Astrocyte of the cerebellum (primary cell): ENCODE data around the gene CRACR2A.
A peak's percentile ranks its signal among the peaks of the same experiment; 100 is the strongest.

Experiments used
- DNase-seq: peaks from one replicate; pipeline ENCODE4 v3.0.0-alpha.2; 2011; ENCODE audit warnings: low read depth
- H3K4me3 ChIP-seq: 2 replicates; pipeline ENCODE4 v1.5.1; 2011; ENCODE audit warnings: mild to moderate bottlenecking, low read depth, low read length, moderate library complexity
- CTCF ChIP-seq: IDR thresholded peaks from 2 replicates; pipeline ENCODE4 v1.5.1; 2012; ENCODE audit warnings: low read length, low read depth, moderate library complexity, mild to moderate bottlenecking; ENCODE audit errors: missing control alignments
- in situ Hi-C: cut with HindIII; loops from 2 replicates; pipeline ENCODE4 v1.10.0; 2017; ENCODE audit warnings: low sequenced_read_pairs

CRACR2A gene

DNA sequence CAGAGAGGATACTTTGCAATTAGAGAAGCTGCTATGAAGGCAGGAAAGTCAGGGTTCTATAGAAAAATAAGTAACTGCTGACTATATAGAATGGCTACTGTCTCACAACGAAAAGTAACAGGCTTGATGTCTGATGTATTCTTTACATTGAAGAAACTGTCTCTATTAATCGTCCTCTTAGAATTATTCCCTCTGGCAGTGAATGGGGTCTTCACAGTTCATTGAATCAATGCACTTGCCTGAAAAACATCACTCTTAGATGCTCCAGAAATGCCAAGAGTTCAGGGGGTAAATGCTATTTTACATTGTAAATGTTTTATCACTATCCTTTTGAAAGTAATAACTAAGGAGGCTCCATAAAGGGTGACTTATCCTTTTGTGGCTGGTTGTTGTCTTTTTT is 37.7 kb upstream of the CRACR2A start:
- TF ChIP-seq CTCF: no peak
- H3K4me3 ChIP-seq: no peak overlapping the region
- in situ Hi-C loops: no loop called here
- no peak for DNase-seq

- H3K4me3 ChIP-seq: no peak overlapping the region
- in situ Hi-C loops: no loop called here
- no peak for DNase-seq
- TF ChIP-seq CTCF: no peak
These were observed 36.9 kb upstream of the CRACR2A start for GRCh38 chr12:3789838-3790237.

- in situ Hi-C loops: no loop called here
- peak; percentile 18 for DNase-seq
- H3K4me3 ChIP-seq: no peak overlapping the region
- TF ChIP-seq CTCF: peak; percentile 76
These were observed 24.4 kb upstream of the CRACR2A start for GRCh38 chr12:3777206-3777809.

- in situ Hi-C loops: no loop called here
- DNase-seq: no peak
- H3K4me3 ChIP-seq: no peak overlapping the region
These were observed 22.6 kb upstream of the CRACR2A start for GRCh38 chr12:3775385-3776035.

GRCh38 chr12:3772380-3772779 is 19.5 kb upstream of the CRACR2A start:
- no peak for DNase-seq
- no peak overlapping the region for H3K4me3 ChIP-seq
- in situ Hi-C loops: no loop called here
- no peak for TF ChIP-seq CTCF

More at GRCh38 chr12:3775385-3776035, 22.6 kb upstream of the CRACR2A start:
- no peak for TF ChIP-seq CTCF

GRCh38 chr12:3771853-3772252 is 18.9 kb upstream of the CRACR2A start:
- in situ Hi-C loops: no loop called here

More at GRCh38 chr12:3771853-3772252, 18.9 kb upstream of the CRACR2A start:
- no peak overlapping the region for H3K4me3 ChIP-seq
- TF ChIP-seq CTCF: no peak
- DNase-seq: no peak
